Inferior parietal cortex (tissue), 1 donor: ENCODE measurements around the gene APC2.
"Not testable (repeated sequence)": the region's sequence is repeated elsewhere in the genome, so short reads cannot be mapped to it uniquely, and the experiment has no call there.

Source experiments
- DNase-seq: peaks from one replicate; pipeline ENCODE4 v3.0.0-alpha.2; 2016; ENCODE audit errors: extremely low spot score

APC2 gene

GRCh38 chr19:1466018-1466460, 16.1 kb downstream of the APC2 start:
- no peak for DNase-seq

- no peak for DNase-seq
Measured at GRCh38 chr19:1466461-1467214, 16.7 kb downstream of the APC2 start.

GRCh38 chr19:1467215-1467489, 17.2 kb downstream of the APC2 start:
- DNase-seq = no peak

GRCh38 chr19:1467490-1468273, 17.8 kb downstream of the APC2 start:
- no peak for DNase-seq

- DNase-seq = no peak
Measured at GRCh38 chr19:1468274-1468820, 18.4 kb downstream of the APC2 start.

GRCh38 chr19:1468821-1469254, 18.9 kb downstream of the APC2 start:
- no peak for DNase-seq

GRCh38 chr19:1469255-1470054, 19.5 kb downstream of the APC2 start:
- no peak for DNase-seq

GRCh38 chr19:1470055-1470304, 20.1 kb downstream of the APC2 start:
- no peak for DNase-seq

GRCh38 chr19:1470305-1471009, 20.5 kb downstream of the APC2 start:
- no peak for DNase-seq

GRCh38 chr19:1471010-1471514, 21.1 kb downstream of the APC2 start:
- DNase-seq = no peak

GRCh38 chr19:1471515-1472160, 21.7 kb downstream of the APC2 start:
- DNase-seq = no peak

GRCh38 chr19:1472231-1473084, 22.5 kb downstream of the APC2 start:
- no peak for DNase-seq

GRCh38 chr19:1473085-1473851, 23.3 kb downstream of the APC2 start:
- DNase-seq = no peak

- no peak for DNase-seq
Measured at GRCh38 chr19:1474011-1474764, 24.3 kb downstream of the APC2 start.

GRCh38 chr19:1474765-1475351, 24.9 kb downstream of the APC2 start:
- DNase-seq = no peak

GRCh38 chr19:1475751-1476437, 26.0 kb downstream of the APC2 start:
- DNase-seq = no peak

GRCh38 chr19:1477056-1477455, 27.1 kb downstream of the APC2 start:
- DNase-seq = not testable (repeated sequence)
